Omental fat pad (tissue), 4 donors: ENCODE data around the gene TBXT. TPM values are rescaled to one million over a fixed set of nuclear protein-coding genes. Genes with fewer than 3 reads are reported as not detected.
"Not testable (repeated sequence)": the region's sequence is repeated elsewhere in the genome, so short reads cannot be mapped to it uniquely, and the experiment has no call there.

ENCODE experiments used
- ATAC-seq: fragments of 150-250 bp; one replicate; pipeline ENCODE4 v1.9.1; 2016; ENCODE audit warnings: mild to moderate bottlenecking, moderate library complexity; ENCODE audit not compliant: low FRiP score
- DNase-seq: peaks from one replicate; pipeline ENCODE4 v3.0.0-alpha.2; 2019; ENCODE audit warnings: low spot score
- total RNA-seq, 4 donors: library from RNA; depleted of rRNA; stranded (reverse); fragments of >200 nt; gene quantifications; one replicate each; pipeline ENCODE4 v1.1.0, GENCODE V29; 2016
- TF ChIP-seq, protein P1 (sequence below), 3 donors: fragments of 450-650 bp; IDR thresholded peaks; one replicate each; pipeline ENCODE4 v1.5.1; 2016 to 2017; ENCODE audit warnings: antibody characterized with exemption in 3 of 3, mild to moderate bottlenecking in 3 of 3, moderate library complexity in 2 of 3

TBXT gene
- total RNA-seq, 4 donors from 2014 or later: not detected

DNA sequence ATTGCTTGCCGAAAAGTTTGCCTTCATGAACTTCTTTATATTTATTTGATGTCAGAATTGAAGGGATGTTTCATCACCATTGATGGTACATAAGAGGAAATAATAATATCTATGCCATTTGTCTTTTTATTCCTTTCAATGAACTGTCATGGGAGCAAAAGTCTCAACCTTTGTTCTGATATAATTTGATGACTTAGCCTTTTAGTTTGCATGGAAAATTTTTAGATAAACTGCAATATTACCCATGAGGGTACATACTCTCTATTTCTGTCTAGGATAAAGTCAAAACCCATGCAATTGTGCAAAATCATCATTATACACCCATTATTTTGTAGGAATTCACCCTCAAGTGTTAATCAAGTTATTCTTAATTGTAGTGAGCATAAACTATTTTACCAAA is 15.9 kb downstream of the TBXT start:
- TF ChIP-seq, protein P1, sequence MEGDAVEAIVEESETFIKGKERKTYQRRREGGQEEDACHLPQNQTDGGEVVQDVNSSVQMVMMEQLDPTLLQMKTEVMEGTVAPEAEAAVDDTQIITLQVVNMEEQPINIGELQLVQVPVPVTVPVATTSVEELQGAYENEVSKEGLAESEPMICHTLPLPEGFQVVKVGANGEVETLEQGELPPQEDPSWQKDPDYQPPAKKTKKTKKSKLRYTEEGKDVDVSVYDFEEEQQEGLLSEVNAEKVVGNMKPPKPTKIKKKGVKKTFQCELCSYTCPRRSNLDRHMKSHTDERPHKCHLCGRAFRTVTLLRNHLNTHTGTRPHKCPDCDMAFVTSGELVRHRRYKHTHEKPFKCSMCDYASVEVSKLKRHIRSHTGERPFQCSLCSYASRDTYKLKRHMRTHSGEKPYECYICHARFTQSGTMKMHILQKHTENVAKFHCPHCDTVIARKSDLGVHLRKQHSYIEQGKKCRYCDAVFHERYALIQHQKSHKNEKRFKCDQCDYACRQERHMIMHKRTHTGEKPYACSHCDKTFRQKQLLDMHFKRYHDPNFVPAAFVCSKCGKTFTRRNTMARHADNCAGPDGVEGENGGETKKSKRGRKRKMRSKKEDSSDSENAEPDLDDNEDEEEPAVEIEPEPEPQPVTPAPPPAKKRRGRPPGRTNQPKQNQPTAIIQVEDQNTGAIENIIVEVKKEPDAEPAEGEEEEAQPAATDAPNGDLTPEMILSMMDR (IDR thresholded peaks at IDR 0.05): no peak
- ATAC-seq: no peak

DNA sequence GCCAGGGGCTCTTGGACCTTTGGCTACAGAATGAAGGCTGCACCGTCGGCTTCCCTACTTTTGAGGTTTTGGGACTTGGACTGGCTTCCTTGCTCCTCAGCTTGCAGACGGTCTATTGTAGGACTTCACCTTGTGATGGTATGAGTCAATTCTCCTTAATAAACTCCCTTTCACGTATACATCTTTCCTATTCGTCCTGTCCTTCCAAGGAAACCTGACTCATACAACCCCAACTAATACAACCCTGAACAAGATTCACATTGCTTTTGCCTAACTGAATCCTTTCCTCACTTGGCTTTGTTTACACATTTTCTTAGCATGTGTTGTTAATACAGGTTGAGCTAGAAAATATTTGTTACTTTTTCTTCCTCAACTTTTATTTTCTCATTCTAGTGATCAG is 21.9 kb downstream of the TBXT start:
- TF ChIP-seq, protein P1 (IDR thresholded peaks at IDR 0.05): no peak
- ATAC-seq (no peak), DNase-seq (no peak)

More for the DNA sequence above, 15.9 kb downstream of the TBXT start:
- no peak for DNase-seq

DNA sequence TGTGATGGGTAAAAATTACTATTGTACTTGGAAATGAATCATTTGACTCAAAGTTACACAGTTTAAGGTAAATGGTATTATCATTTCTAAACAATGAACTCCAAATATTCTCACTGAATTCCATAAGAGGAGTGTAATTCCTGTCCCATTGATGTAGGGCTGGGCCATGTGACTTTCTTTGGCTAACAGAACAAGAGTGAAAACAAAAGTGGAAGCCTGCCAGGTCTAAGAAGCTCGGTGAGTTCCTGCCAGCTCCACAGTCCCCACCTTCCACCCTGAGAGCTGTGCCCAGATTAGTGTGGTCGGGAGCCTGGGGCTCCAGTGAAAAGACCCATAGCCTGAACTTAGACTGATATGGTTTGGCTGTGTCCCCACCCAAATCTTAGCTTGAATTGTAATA is 24.6 kb downstream of the TBXT start:
- no peak for DNase-seq
- no peak for ATAC-seq
- TF ChIP-seq, protein P1 (IDR thresholded peaks at IDR 0.05): no peak

DNA sequence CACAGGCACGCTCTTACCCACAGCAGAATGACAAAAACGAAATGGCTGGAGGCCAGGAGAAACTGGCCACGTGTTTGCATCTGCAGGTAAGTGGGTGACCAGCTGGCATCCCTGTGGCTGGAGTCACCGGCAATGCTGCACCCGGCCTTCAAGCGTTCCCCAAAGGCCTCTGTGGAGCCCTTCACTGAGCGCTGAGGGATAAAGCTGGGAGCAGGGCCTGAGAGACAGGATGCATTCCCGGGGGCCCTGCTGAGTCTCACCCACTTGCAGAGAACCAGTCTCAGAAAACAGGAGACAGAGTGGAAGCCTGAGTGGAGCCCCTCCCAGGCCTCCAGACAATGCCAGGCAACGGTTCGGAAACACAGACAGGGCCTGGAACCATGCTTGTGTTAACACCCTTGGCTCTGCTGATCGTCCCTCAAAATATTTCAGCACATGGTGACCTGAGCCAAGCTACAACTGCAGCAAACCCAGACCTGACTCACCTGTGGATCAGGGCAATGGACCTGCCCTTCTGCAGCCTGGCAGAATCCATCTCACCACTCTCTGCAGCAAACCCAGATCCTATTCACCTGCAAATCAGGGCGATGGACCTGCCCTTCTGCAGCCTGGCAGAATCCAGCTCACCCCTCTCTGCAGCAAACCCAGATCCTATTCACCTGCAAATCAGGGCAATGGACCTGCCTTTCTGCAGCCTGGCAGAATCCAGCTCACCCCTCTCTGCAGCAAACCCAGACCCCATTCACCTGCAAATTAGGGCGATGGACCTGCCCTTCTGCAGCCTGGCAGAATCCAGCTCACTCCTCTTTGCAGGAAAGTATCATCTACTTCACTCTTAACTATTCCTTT is 39.8 kb downstream of the TBXT start:
- ATAC-seq (no peak), DNase-seq (no peak)
- TF ChIP-seq, protein P1 (IDR thresholded peaks at IDR 0.05): no peak

DNA sequence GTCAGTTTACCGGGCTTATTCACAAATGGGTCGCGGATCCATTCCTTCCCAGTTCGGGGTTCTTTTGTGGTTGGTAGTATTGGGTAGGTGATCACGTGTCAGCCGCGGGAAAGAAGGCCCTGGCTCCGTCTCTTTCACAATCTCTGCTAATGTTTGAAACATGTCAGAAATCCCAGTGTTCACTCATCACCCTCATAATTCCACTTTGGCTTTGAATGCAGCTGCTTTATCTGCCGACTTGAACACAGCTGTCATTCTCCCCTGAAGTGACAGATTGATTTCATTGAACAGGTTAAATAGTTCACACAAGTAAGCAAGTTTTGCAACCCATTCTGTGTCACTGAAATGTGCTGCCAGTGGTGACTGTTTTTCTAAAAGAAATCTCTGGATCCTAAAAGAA is 44.5 kb downstream of the TBXT start:
- not testable (repeated sequence) for ATAC-seq, DNase-seq

DNA sequence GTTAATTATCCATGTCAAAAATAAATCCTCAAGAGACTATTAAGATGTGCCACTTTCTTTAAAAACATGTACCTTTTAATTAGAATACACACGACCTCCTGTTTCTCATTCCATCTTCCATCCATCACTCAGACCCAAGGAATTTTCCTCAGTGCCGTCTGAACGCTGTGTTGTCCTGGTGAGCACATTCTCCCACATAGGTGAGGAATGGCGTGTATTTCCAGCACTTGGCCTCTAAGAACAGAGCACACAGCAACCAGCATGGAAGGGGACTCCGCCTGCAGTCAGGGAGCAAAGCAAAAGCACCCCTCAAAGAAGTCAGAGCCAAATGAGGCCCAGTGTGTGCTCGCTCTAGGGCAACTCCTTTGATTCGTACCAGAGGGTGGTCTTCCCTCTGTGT is 45.9 kb downstream of the TBXT start:
- DNase-seq (no peak), ATAC-seq (no peak)
- TF ChIP-seq, protein P1 (IDR thresholded peaks at IDR 0.05): no peak

DNA sequence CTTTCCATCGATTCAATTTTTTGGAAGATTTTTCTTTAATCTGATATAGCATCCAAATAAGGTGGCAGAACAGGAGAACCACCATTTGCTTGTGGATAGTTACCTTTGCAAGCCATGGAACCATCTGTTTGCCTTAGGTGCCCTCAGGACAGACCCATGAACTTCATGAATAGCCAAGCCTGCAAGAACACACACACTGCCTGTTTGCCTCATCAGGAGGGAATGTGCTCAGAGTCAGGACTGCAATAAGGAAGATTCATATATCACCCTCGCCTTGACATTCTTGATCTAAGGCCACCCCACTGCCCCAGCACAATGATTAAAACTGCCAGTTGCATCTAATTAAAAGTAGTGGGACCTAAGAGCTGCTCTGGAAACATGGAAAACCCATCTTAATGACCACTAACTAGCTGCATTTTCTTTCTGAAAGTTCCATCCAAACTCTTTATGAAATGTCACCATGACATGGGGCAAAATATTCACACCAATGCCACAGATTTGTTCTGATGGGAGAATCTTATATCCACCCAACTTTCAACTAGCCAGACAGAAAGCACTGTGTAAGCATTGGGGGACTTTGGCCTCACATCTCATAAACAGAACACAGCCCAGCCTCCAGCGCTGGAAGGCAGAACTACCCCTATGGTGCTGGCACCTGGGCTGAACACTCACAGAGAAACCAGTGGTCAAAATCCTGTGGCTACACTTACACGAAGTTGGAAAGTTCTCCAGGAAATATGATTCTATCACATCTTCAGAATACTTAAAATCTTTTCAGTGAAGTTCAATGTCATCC is 48.3 kb downstream of the TBXT start:
- DNase-seq (no peak), ATAC-seq (no peak)
- TF ChIP-seq, protein P1 (IDR thresholded peaks at IDR 0.05): no peak
